Neural progenitor cell (in vitro differentiated cells): Measurements from ENCODE around the gene TM9SF4. TPM values are rescaled to one million over a fixed set of nuclear protein-coding genes. Genes with fewer than 3 reads are reported as not detected.
"Not testable (repeated sequence)": the region's sequence is repeated elsewhere in the genome, so short reads cannot be mapped to it uniquely, and the experiment has no call there.

Source experiments
- DNase-seq: peaks from one replicate; pipeline ENCODE4 v3.0.0-alpha.2; 2016; ENCODE audit warnings: low spot score
- H2AFZ ChIP-seq: fragments of 200-600 bp; sonication (generic); replicated peaks from 2 replicates; pipeline ENCODE4 v1.6.1; 2016; ENCODE audit warnings: antibody characterized with exemption
- H3F3A ChIP-seq: fragments of 200-600 bp; sonication (generic); 2 replicates; pipeline ENCODE4 v1.6.1; 2016; ENCODE audit warnings: antibody characterized with exemption, low read depth
- H3K27ac ChIP-seq: fragments of 200-600 bp; sonication (generic); 2 replicates; pipeline ENCODE4 v1.5.1; 2016; ENCODE audit warnings: mild to moderate bottlenecking
- H3K27me3 ChIP-seq: fragments of 200-600 bp; sonication (generic); 2 replicates; pipeline ENCODE4 v1.6.1; 2016; ENCODE audit warnings: mild to moderate bottlenecking, moderate library complexity
- H3K36me3 ChIP-seq: fragments of 200-600 bp; sonication (generic); 2 replicates; pipeline ENCODE4 v1.5.1; 2016
- H3K4me1 ChIP-seq: fragments of 200-600 bp; sonication (generic); 2 replicates; pipeline ENCODE4 v1.6.1; 2016; ENCODE audit warnings: mixed run types
- H3K4me2 ChIP-seq: fragments of 200-600 bp; sonication (generic); 2 replicates; pipeline ENCODE4 v1.6.1; 2016
- H3K4me3 ChIP-seq: fragments of 200-600 bp; sonication (generic); 2 replicates; pipeline ENCODE4 v1.5.1; 2016
- H3K79me2 ChIP-seq: fragments of 200-600 bp; sonication (generic); 2 replicates; pipeline ENCODE4 v1.6.1; 2016; ENCODE audit warnings: low read depth
- H3K9ac ChIP-seq: fragments of 200-600 bp; sonication (generic); 2 replicates; pipeline ENCODE4 v1.6.1; 2016
- H3K9me3 ChIP-seq: fragments of 200-600 bp; sonication (generic); 2 replicates; pipeline ENCODE4 v1.5.1; 2016; ENCODE audit warnings: low read depth
- H4K20me1 ChIP-seq: fragments of 200-600 bp; sonication (generic); 2 replicates; pipeline ENCODE4 v1.6.1; 2016; ENCODE audit warnings: low read depth
- H3K27ac Mint-ChIP-seq: 3 replicates; pipeline ENCODE4 v1.8.0; 2021; ENCODE audit warnings: mixed read lengths
- H3K27me3 Mint-ChIP-seq: 2 replicates; pipeline ENCODE4 v1.8.0; 2022; ENCODE audit warnings: low read depth, mild to moderate bottlenecking, inconsistent platforms, moderate library complexity, mixed read lengths; ENCODE audit not compliant: insufficient read depth
- H3K36me3 Mint-ChIP-seq: 3 replicates; pipeline ENCODE4 v1.8.0; 2021; ENCODE audit warnings: mixed read lengths
- H3K4me1 Mint-ChIP-seq: 3 replicates; pipeline ENCODE4 v1.8.0; 2021; ENCODE audit warnings: mixed read lengths
- H3K4me3 Mint-ChIP-seq: 3 replicates; pipeline ENCODE4 v1.8.0; 2021; ENCODE audit warnings: mild to moderate bottlenecking, moderate library complexity, mixed read lengths
- H3K9me3 Mint-ChIP-seq: 3 replicates; pipeline ENCODE4 v1.8.0; 2020; ENCODE audit warnings: mixed read lengths
- EZH2 ChIP-seq: fragments of 200-600 bp; sonication (generic); IDR thresholded peaks from 2 replicates; pipeline ENCODE4 v1.6.1; 2017; ENCODE audit warnings: antibody characterized with exemption, mild to moderate bottlenecking, moderate library complexity
- EZH2phosphoT487 ChIP-seq: fragments of 200-600 bp; sonication (generic); IDR thresholded peaks from 2 replicates; pipeline ENCODE4 v1.6.1; 2017; ENCODE audit warnings: antibody characterized with exemption
- total RNA-seq: library from RNA; depleted of rRNA; stranded (reverse); fragments of >200 nt; gene quantifications from 2 replicates; pipeline ENCODE4 v1.2.3, GENCODE V29; 2015; ENCODE audit warnings: low replicate concordance
- TF ChIP-seq, protein P1 (sequence below): fragments of 200-600 bp; sonication (generic); IDR thresholded peaks from 2 replicates; pipeline ENCODE4 v1.5.1; 2017; ENCODE audit warnings: antibody characterized with exemption, mild to moderate bottlenecking

Gene TM9SF4
- total RNA-seq, 1 donor from 2014 or later = 27.9 TPM

DNA sequence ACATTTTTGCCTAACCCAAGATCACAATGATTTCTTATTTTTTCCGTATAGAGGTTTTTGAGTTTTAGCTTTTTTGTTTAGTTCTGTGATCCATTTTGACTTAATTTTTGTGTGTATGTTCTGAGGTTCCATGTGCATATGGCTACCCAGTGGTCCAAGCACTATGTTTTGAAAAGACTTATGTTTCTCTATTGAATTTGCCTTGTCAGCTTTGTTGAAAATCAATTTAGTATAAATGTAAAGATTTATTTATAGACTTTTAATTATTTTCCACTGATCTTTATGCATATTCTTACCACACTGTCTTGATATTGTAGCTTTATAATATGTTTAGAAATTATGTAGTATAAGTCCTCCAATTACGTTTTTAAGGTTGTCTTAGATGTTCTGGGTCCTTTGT, 10.2 kb downstream of the TM9SF4 start:
- peaks cover 7% of the 10 kb centered on the region for H3F3A ChIP-seq
- no peak overlapping the region for H3K4me3 ChIP-seq
- peaks cover 14% of the 10 kb centered on the region for H3K9me3 Mint-ChIP-seq
- no peak for DNase-seq
- H3K9me3 ChIP-seq = no peaks in the 10 kb centered on the region
- peaks cover 3% of the 10 kb centered on the region for H3K36me3 ChIP-seq
- H3K4me3 Mint-ChIP-seq = no peak overlapping the region
- no peak overlapping the region for H2AFZ ChIP-seq
- no peak overlapping the region for H3K27ac ChIP-seq
- TF ChIP-seq EZH2 (no peak), EZH2phosphoT487 (no peak)
- TF ChIP-seq, protein P1, sequence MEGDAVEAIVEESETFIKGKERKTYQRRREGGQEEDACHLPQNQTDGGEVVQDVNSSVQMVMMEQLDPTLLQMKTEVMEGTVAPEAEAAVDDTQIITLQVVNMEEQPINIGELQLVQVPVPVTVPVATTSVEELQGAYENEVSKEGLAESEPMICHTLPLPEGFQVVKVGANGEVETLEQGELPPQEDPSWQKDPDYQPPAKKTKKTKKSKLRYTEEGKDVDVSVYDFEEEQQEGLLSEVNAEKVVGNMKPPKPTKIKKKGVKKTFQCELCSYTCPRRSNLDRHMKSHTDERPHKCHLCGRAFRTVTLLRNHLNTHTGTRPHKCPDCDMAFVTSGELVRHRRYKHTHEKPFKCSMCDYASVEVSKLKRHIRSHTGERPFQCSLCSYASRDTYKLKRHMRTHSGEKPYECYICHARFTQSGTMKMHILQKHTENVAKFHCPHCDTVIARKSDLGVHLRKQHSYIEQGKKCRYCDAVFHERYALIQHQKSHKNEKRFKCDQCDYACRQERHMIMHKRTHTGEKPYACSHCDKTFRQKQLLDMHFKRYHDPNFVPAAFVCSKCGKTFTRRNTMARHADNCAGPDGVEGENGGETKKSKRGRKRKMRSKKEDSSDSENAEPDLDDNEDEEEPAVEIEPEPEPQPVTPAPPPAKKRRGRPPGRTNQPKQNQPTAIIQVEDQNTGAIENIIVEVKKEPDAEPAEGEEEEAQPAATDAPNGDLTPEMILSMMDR = no peak
- no peak overlapping the region for H3K9ac ChIP-seq
- H3K4me1 Mint-ChIP-seq = peaks cover 13% of the 10 kb centered on the region
- H3K27me3 ChIP-seq = no peaks in the 10 kb centered on the region
- no peak overlapping the region for H3K4me2 ChIP-seq
- H3K36me3 Mint-ChIP-seq = peaks cover 8% of the 10 kb centered on the region
- H3K27me3 Mint-ChIP-seq = peaks cover 4% of the 10 kb centered on the region
- no peak overlapping the region for H3K27ac Mint-ChIP-seq
- peaks cover 73% of the 10 kb centered on the region for H3K79me2 ChIP-seq
- peaks cover 21% of the 10 kb centered on the region for H4K20me1 ChIP-seq
- peaks cover 13% of the 10 kb centered on the region for H3K4me1 ChIP-seq

DNA sequence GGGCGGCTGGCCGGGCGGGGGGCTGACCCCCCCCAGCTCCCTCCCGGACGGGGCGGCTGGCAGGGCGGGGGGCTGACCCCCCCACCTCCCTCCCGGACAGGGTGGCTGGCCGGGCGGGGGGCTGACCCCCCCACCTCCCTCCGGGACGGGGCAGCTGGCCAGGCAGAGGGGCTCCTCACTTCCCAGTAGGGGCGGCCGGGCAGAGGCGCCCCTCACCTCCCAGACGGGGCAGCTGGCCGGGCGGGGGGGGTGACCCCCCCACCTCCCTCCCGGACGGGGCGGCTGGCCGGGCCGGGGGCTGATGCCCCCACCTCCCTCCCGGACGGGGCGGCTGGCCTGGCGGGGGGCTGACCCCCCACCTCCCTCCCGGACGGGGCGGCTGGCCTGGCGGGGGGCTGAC, 12.4 kb downstream of the TM9SF4 start:
- not testable (repeated sequence) for H3K4me1 ChIP-seq, H3K27me3 ChIP-seq, H3K9ac ChIP-seq, H3K4me2 ChIP-seq, H4K20me1 ChIP-seq, H3F3A ChIP-seq, H3K4me3 ChIP-seq, H3K4me3 Mint-ChIP-seq, H3K27ac Mint-ChIP-seq, H3K4me1 Mint-ChIP-seq, H3K27me3 Mint-ChIP-seq, H3K9me3 ChIP-seq, H2AFZ ChIP-seq, H3K27ac ChIP-seq, H3K36me3 ChIP-seq, DNase-seq
- Mint-ChIP-seq H3K9me3 (peaks cover 14% of the 10 kb centered on the region), H3K36me3 (peaks cover 12% of the 10 kb centered on the region)
- peaks cover 68% of the 10 kb centered on the region for H3K79me2 ChIP-seq

GRCh38 chr20:32123088-32123487, 13.6 kb downstream of the TM9SF4 start:
- Histone ChIP-seq H3K79me2 (peaks cover 68% of the 10 kb centered on the region), H3K4me1 (peaks cover 11% of the 10 kb centered on the region), H3K9ac (no peak overlapping the region), H3K27me3 (no peaks in the 10 kb centered on the region), H3K9me3 (no peaks in the 10 kb centered on the region), H2AFZ (no peak overlapping the region), H4K20me1 (peaks cover 12% of the 10 kb centered on the region), H3K4me2 (no peak overlapping the region), H3F3A (peaks cover 17% of the 10 kb centered on the region), H3K27ac (no peak overlapping the region), H3K36me3 (peaks cover 3% of the 10 kb centered on the region), H3K4me3 (no peak overlapping the region)
- TF ChIP-seq EZH2 = no peak
- no peak for TF ChIP-seq EZH2phosphoT487
- TF ChIP-seq, protein P1 = no peak
- H3K36me3 Mint-ChIP-seq = peaks cover 12% of the 10 kb centered on the region
- peaks cover 4% of the 10 kb centered on the region for H3K27me3 Mint-ChIP-seq
- H3K27ac Mint-ChIP-seq = no peak overlapping the region
- no peak overlapping the region for H3K4me3 Mint-ChIP-seq
- peaks cover 7% of the 10 kb centered on the region for H3K4me1 Mint-ChIP-seq
- peaks cover 14% of the 10 kb centered on the region for H3K9me3 Mint-ChIP-seq
- DNase-seq = no peak

GRCh38 chr20:32124916-32125454, 15.5 kb downstream of the TM9SF4 start:
- Histone ChIP-seq H3F3A (peaks cover 17% of the 10 kb centered on the region), H3K4me1 (peaks cover 11% of the 10 kb centered on the region), H3K36me3 (peaks cover 3% of the 10 kb centered on the region), H3K27me3 (no peaks in the 10 kb centered on the region), H4K20me1 (peaks cover 17% of the 10 kb centered on the region), H3K9me3 (no peaks in the 10 kb centered on the region), H3K27ac (no peak overlapping the region), H3K79me2 (peaks cover 69% of the 10 kb centered on the region), H3K4me3 (no peak overlapping the region), H3K4me2 (no peak overlapping the region), H2AFZ (no peak overlapping the region), H3K9ac (no peak overlapping the region)
- Mint-ChIP-seq H3K27ac (no peak overlapping the region), H3K4me1 (peaks cover 7% of the 10 kb centered on the region), H3K4me3 (no peak overlapping the region), H3K9me3 (peaks cover 14% of the 10 kb centered on the region), H3K27me3 (peaks cover 4% of the 10 kb centered on the region), H3K36me3 (peaks cover 12% of the 10 kb centered on the region)
- TF ChIP-seq, protein P1 = no peak
- TF ChIP-seq EZH2 = no peak
- TF ChIP-seq EZH2phosphoT487 = no peak
- no peak for DNase-seq
